ENCODE data around the gene MACROD2. TPM values are rescaled to one million over a fixed set of nuclear protein-coding genes. Genes with fewer than 3 reads are reported as not detected.
A peak's percentile ranks its signal among the peaks of the same experiment; 100 is the strongest.

The MACROD2 gene
- polyA plus RNA-seq, 5 donors = 5.3 to 8.3 (median 8.1) TPM

GRCh38 chr20:14334306-14334930 lies 339.1 kb downstream of the MACROD2 start:
- peak in 1 of 2 donors; percentile 49 for DNase-seq

GRCh38 chr20:14335052-14335451 lies 339.7 kb downstream of the MACROD2 start:
- no peak for DNase-seq

DNA sequence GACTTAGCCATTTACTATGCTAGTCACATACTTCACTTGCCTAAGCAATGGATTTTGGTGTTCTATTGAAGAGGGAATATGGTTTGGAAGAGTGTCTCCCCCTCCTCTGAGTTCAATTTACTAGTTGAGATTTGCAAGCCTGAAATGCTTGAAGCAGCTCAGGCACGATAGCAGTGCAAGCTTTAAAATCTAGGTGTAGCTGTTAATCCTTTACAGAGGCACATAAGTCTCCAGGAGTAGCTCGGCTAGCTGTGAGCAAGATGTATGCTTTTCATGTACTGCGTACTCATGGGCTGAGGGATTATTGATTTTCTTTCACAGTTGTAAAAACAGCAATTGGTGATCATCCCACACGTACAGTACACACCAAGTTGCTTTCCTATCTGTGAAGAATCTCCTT lies 341.4 kb downstream of the MACROD2 start:
- peak in 1 of 2 donors; percentile 25 for DNase-seq

GRCh38 chr20:14337400-14338171 lies 342.3 kb downstream of the MACROD2 start, which contains the start of gene FLRT3:
Gene FLRT3, minus strand, starts transcription at chr20:14337612. Its CDS starts 10,106 bp downstream, at chr20:14327506.
- DNase-seq = peak; percentile 87 to 90

DNA sequence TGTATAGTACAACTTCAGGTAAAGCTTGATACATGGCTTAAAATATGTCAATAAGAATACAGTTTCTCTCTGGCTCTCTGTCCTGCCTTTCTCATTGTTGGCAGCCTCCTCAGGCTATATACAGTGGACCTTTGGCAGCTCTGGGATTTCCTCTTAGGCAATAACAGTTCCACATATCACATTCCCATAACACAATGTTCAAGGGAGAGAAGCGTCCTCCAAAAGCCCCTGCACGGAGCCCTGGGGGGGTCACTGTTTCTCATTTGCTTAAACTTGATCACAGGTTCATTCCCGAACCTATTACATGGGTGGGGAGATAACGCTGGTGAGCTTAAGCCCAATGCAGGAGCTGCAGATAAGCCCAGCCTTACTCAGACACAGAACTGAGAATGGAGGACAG lies 346.5 kb downstream of the MACROD2 start:
- DNase-seq = peak in 1 of 2 donors; percentile 37

GRCh38 chr20:14342918-14343317 lies 347.6 kb downstream of the MACROD2 start:
- DNase-seq = no peak

DNA sequence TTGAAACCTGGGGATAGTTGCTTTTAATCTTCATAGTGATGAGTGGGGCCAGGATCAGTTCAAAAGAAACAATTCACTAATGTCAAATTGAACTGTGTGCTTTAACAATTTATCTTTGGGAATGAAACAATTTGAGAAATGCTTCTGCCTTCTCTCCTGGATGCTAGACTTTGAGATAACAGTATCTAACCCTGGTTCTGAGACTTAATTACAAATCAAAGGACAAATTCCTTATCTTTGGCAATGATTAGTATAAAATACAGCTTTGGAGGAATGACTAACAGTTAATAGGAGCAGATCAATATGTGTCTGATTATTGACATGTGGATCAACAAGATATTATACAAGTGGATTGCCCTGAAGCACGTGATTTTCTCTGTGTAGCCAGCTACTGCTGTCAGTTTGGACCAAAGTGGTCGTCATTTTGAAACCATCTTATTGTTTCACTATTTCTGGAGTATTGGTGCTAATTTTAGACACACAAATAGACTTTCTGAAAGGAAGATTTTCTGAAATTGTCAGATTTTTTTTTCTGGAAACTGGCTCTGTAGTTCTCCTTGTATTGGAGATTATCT lies 348.3 kb downstream of the MACROD2 start:
- no peak for DNase-seq

- DNase-seq = no peak
These were observed 349.4 kb downstream of the MACROD2 start for GRCh38 chr20:14344746-14345145.

DNA sequence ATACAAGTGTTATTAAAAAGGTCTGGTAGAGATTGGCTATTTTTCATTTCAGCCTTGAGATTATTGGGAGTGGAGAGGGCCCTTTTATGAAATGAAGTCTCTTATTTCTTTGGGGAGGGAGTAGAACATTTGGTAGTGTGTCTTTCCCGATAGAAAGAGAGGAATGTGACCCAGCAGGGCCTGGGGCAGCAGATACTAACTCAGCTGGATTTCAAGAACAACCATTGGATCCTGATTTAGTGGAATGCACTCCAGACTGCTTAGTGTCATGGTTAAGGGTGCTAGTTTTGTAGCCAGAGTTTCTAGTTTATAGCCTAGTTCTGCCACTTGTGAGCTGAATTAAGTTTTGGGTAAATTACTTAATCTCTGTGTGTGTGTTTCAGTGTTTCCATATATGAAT lies 360.5 kb downstream of the MACROD2 start:
- DNase-seq = no peak

- no peak for DNase-seq
These were observed 365.1 kb downstream of the MACROD2 start for GRCh38 chr20:14360416-14360815.

GRCh38 chr20:14361509-14362345 lies 366.4 kb downstream of the MACROD2 start:
- no peak for DNase-seq

- no peak for DNase-seq
These were observed 378.9 kb downstream of the MACROD2 start for GRCh38 chr20:14374196-14374595.

DNA sequence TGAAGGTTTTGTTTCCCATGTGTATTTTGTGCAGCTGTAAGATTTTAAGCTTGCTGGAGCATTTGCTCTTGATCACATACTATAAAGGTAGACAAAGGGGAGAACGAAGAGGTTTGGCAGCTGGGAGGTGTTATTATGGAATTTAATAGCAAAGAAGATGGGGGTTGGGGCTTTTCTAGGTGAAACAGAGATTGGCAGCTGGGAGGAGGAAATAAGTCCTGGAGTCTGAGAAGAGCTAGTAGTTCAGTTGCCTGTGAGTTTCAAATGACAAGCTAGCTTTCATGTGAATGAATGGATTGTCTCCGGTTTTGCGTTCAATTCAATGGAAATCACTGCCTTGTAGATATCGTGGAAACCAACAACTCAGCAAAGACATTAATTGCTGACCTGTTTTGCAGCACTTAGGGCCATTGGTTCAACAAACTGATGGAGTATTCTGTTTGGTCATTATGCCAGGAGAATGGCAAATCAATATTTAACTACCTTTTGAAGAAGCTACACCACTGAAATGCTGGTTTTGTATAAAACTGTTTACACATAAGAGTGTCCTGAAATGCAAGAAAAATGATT lies 380.2 kb downstream of the MACROD2 start:
- DNase-seq = no peak

DNA sequence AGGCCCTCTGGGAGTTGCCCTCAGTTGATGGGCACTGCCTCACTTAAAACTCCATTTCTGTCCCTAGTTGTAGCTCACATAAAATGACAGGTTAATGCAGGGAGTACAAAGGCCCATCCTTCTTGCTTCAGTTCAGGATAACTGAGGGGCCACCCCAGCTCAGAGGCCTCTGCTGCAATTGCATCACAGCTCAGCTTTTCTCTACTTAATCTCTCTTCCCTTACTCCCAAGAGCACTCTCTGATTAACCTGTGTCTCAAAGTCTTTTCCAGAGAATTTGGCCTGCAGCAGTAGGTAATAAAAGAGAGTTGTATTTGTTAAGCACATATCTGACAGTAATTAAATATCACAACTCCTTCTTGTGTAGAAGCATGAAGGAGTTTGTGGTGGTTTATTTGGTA lies 383.0 kb downstream of the MACROD2 start:
- DNase-seq = no peak

DNA sequence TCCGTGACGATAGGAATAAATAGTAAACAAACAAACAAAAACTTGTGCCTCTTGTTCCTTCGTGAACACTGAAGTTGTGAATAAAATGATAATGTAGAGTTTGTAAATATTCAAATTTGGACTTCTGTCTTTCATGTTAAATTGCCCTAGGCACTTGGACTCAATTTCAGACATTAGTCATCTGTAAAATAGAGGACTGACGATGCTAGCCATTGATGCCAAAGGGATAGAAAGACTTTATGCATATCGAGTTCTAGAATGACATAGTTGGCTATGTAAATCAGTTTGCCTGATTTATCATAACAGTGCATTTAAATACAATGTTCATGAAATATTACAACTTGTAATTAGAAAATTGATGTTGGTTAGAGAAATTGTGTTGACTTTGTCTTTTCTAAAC lies 388.0 kb downstream of the MACROD2 start:
- DNase-seq = no peak

GRCh38 chr20:14384416-14385175 lies 389.3 kb downstream of the MACROD2 start:
- peak; percentile 19 to 27 for DNase-seq

DNA sequence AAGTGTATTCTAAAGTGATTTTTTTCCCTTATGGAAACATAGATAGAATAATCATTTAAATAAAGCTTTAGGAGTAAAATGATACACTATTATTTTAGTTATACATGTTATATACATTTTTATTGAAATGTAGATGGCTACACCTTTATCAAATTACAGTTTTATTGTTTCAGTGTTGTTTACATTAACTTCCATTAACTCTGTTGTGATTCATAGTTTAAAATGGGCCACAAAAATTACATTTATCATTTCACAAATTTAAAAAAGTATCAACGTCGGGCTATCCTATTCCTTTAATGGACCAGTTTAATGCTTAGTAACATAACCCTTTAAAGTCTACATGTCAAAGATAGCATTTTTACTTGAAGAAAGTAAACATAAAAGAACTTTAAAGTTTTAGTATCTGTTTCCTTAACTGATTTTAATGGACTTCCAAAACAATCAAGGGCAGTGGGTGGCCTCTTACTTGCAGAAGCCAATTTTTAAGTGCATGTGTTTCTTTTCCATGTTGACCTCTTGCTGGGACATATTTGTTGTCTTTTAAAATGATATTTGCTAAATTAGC lies 389.9 kb downstream of the MACROD2 start:
- no peak for DNase-seq

DNA sequence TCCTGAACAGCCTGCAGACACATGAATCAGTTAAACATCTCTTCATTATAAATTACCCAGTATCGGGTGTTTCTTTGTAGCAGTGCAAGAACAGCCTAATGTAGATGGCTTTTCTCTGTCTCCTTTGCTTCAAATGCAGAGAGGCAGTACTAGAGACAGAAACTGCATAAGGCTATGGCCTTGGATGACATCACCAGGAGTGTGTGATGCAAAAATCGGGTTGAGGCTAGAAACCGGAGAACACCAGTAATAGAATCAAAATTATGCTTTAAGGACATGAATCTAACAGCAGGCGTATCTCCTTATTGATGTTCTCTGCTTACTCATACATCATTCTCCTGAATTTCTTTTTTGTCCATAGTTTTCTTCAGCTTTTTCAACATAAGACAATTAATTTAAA lies 391.4 kb downstream of the MACROD2 start:
- no peak for DNase-seq

- DNase-seq = no peak
These were observed 406.3 kb downstream of the MACROD2 start for GRCh38 chr20:14401479-14402138.

GRCh38 chr20:14404515-14404914 lies 409.2 kb downstream of the MACROD2 start:
- DNase-seq = no peak
